T-helper 1 cell (primary cell): ENCODE data around the gene SNAP47.
A peak's percentile ranks its signal among the peaks of the same experiment; 100 is the strongest.

Experiments
- DNase-seq, 5 donors: peaks; one replicate each; pipeline ENCODE4 v3.0.0-alpha.2; 2012 to 2020

Gene SNAP47

DNA sequence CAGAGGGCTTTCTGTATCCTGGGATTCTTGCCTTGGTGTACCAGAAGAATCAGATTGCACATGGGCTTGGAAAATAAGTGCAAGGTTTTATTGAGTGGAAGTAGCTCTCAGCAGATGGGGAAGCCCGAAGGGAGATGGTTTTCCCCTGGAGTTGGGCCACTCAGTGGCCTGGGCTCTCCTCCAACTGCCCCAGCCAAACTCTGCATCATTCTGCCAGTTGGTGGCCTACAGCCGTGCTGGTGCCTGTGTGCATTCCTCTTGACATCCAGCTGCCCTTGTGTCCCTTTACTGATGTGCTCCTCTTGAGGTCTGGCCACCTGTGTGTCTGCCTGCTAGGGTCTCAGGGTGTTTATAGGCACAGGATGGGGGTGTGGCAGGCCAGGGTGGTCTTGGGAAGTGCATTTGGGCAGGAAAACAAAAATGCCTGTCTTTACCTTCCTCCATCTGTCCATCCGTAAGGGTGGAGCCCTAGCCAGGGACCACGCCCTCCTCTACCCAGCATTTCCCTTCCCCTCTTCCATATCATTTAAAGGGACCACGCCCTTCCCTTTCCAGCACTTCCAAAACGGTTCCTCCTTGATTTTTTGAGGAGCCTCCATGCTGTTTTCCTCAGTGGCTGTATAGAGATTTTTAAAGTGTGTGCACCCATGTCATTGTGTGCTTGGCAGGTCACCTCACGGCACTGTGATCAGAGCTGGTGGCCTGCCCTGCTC, 18.9 kb downstream of the SNAP47 start:
- no peak for DNase-seq

DNA sequence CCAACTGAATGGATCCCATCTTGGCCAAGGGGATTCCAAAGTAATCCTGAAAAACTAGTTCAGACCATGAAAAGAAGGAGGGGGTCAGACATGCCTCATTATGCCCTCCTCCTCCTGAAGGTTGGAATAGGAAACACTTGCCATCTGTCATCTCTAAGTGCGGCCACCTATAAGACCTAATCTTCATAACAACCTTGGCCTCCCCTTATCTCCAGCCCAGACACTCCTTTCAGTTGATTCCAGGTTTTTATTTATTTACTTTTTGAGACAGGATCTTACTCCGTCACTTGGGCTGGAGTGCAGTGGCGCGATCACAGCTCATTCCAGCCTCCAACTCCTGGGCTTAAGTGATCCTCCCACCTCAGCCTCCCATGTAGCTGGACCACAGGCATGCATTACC, 19.7 kb downstream of the SNAP47 start:
- DNase-seq: no peak

- no peak for DNase-seq
Measured at GRCh38 chr1:227756172-227756959, 21.1 kb downstream of the SNAP47 start.

GRCh38 chr1:227757781-227758180, 22.5 kb downstream of the SNAP47 start:
- DNase-seq: no peak

GRCh38 chr1:227758366-227758765, 23.1 kb downstream of the SNAP47 start:
- DNase-seq: peak in 1 of 5 donors; percentile 72

GRCh38 chr1:227759341-227760300, 24.4 kb downstream of the SNAP47 start:
- DNase-seq: peak in 1 of 5 donors; percentile 51

GRCh38 chr1:227760377-227760776, 25.1 kb downstream of the SNAP47 start:
- DNase-seq: no peak

GRCh38 chr1:227761621-227762230, 26.5 kb downstream of the SNAP47 start:
- no peak for DNase-seq

- DNase-seq: peak; percentile 73 to 95 (median 79)
Measured at GRCh38 chr1:227762231-227762911, 27.1 kb downstream of the SNAP47 start.

DNA sequence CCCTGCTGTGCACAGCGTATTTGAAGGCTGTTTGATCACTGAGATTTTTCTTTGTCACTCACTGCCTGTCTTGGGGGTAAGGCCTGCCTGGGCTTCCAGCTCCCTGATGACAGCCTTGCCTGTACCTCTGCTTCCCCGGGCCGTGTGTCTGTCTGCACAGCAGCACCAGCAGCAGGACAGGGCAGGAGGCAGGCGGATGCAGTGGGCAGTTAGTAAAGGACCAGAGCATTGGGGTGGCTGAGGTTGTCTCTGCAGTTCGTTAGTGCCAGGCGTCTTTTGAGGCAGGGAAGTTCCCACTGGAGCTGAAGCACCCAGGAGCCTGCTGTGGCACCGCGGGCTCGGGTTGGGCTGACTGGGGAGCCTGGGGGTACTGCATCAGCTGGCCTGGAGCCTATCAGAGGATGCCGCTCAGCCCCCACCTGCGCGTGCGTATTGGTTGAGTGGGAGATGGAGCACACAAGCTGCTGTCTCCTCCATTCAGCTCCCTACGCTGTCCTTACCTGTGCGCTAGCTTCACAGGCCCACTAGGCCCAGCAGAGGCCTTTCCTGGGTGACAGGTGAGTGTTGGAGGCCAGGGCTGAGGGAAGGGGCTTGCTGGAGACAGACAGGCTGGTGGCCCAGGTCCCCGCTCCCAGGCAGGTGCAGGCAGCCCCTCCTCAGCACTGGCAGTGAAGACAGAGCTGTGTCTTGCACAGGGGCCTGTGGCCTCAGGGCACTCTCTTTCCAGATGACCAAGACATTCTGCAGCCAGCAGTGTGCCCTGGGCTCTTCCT, 28.2 kb downstream of the SNAP47 start:
- DNase-seq: no peak

DNA sequence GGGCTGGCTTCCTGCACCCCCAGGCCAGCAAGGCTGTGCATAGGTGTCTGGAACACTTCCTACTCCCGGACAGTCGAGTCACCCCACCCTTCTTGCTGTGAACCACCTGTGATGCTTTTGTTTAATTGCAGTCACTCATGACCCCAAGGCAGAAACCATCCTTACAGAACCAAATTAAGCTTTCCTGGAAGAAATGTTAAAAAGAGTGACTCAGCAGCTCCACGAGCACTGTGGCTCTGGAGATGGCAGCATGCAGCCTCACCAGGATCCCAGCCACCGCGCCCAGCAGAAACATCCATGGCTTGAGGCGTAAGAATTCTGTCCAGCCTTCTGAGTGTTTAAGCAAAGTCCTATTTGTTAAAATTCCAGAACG, 28.8 kb downstream of the SNAP47 start:
- DNase-seq: no peak

DNA sequence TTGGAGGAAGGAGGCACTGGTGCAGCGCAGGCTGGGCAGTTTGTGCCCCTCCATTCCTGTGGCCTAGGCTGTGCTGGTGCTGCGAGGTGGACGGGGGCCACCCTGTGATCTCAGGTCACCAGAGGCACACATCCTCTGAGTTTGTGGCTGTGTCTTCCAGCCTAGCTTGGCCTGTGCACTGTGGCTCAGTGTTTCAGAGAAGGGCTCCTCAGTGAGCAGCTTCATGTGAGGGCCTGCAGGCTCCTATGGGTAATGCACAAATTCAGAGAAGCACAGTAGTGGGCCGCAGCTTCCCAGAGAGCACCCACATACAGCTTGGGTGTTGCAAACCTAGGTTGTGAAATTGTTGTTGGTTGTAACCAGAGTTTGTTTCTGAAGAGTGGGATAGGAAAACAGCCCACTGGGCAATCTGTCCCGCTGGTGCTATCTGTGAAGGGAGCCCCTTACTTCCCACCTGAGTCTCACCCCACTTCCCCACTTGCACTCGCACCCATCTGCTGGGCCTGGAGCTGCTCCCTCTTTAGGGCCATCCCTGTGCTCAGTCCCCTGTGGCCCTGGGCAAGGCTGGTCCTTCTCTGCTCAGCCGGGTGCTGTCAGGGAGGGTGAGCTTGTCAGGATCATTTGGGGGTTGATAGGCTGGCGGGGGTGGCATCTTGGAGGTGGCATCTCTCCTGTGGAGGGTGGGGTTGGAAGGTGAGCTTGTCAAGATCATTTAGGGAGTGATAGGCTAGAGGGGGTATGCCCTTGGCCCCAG, 30.2 kb downstream of the SNAP47 start:
- DNase-seq: peak in 1 of 5 donors; percentile 33

- peak; percentile 39 to 96 (median 60) for DNase-seq
Measured at GRCh38 chr1:227766015-227766634, 30.9 kb downstream of the SNAP47 start.

DNA sequence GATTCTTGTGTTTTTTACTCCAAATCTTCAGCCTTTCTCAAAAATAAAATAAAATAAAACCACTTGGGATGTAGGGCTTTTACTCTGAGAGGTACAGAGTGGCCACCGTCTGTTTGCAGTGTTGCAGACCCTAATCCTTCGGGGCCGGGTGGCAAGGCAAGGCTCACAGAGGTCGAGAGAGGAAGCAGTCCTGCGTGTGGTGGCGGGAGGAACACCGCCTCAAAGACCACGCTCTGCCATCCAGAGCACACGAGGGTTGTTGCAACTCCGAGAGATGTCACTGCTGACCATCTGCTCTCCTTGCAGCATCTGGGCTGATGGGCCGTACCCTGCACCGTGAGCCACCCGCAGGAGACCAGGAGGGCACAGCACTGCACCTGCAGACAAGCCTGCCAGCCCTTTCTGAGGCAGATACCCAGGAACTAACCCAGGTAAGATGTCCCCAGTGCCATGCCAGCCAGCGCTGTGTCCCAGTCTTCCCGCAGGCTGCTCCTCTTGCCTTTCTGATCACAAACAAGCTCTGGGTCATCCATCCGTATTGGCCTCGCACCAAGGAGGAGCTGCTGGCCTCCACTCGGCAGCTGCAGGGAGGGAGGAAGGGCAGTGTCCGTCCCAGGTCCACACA, 31.5 kb downstream of the SNAP47 start:
- no peak for DNase-seq

DNA sequence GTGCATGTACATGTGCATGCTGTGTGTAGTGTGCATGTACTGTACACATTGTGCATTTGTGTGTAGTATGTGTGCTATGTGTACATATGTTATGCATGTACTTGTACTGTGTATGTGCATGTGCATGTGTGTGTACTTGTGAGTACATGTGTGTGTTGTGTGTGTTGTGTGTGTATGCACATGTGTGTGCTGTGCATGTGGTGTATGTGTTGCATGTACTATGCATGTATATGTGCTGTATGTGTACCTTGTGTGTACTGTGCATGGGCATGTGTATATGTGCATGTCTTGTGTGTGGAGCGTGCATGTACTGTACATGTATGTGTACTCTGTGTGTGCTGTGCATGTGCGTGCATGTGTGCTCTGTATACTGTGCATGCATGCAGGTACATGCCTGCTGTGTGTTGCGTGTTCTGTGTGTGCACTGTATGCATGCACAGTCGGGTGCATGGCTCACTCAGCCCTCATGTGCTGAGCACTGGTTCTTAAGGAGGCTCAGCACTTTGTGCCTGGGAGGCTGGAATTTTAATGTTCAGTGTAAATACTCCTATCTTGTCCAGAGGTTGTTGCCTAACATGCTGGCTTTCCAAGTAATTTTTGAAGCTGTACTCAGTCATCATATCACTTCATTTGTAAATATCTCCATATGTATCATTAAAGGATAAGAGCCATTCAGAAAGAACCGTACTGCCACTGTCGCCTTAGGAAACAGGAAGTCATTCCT, 32.3 kb downstream of the SNAP47 start:
- DNase-seq: no peak

- no peak for DNase-seq
Measured at GRCh38 chr1:227768125-227768439, 32.8 kb downstream of the SNAP47 start.

DNA sequence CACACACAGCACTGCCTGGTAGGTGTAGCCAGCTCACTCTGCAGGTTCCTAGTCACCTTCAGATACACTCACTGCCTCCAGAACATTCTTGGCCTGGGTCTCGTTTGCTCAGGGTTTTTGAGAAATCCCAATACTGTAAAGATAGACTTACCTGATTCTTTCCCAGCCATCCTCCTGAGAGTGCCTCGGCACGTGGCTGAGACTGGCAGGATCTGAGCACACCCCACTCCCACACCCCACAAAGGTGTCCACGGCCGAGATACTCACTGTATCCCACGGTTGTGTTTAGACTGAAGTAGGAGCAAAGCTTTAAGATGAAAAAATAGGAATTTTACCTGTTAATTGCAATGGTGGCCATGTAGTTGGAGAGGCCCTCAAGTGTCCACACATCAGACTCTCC, 33.4 kb downstream of the SNAP47 start:
- no peak for DNase-seq

DNA sequence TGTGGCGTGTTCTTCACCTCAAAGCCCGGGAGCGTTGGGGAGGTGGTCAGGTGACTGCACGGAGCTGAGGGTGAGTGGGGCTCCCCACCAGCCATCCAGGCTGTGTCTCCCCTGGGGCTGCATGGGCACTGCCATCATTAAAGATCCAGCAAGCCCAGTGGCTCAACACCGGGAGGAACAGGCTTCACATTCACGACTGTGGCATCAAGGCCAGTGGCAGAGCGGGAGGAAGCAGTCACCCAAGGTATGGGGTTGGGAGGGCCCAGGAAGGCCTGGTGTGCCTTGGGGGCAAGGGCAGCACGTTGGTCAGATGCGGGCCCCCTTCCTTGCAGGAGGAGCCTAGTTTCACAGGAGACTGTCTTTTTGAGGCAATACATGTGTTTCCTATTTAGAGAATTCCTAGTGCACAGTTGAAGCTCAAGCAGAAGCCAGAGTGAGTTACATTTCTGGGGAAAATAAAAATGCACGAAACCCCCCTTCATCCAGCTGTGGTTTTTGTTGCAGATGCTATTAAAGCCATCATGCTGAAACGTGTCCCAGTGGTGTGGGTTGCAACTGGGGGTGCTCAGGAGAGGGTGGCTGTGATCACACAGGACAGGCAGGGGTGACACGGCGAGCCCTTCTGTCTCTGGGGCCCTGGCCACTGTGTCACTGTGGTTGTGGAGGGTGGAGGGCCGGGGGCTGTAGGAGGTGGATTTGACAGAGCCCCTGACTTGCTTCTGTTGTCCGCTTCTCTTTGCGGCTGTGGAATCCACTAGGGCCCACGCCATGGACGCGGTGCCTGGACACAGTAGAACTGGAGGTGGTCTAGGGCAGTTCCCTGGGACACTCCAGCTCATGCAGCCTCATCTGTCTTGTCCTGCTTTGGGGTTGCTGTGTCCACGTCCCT, 34.1 kb downstream of the SNAP47 start:
- no peak for DNase-seq
